GM18868 (cell line): Measurements from ENCODE around the gene ZNF280C.
"Not testable (repeated sequence)": the region's sequence is repeated elsewhere in the genome, so short reads cannot be mapped to it uniquely, and the experiment has no call there.

Experiments
- ATAC-seq: cut with Tn5 transposase; IDR thresholded peaks from one replicate; pipeline ENCODE4 v1.9.1; 2021; ENCODE audit warnings: mild to moderate bottlenecking, moderate library complexity; ENCODE audit not compliant: unreplicated experiment

Gene ZNF280C

GRCh38 chrX:130262231-130262630 is 6.5 kb downstream of the ZNF280C start:
- no peak for ATAC-seq

GRCh38 chrX:130261296-130261893 is 7.3 kb downstream of the ZNF280C start:
- no peak for ATAC-seq

- no peak for ATAC-seq
Measured at GRCh38 chrX:130260316-130260715, 8.4 kb downstream of the ZNF280C start.

GRCh38 chrX:130253916-130254315 is 14.8 kb downstream of the ZNF280C start:
- ATAC-seq: no peak

- no peak for ATAC-seq
Measured at GRCh38 chrX:130251671-130252070, 17.0 kb downstream of the ZNF280C start.

- no peak for ATAC-seq
Measured at GRCh38 chrX:130247996-130248395, 20.7 kb downstream of the ZNF280C start.

- no peak for ATAC-seq
Measured at GRCh38 chrX:130246084-130246483, 22.6 kb downstream of the ZNF280C start.

GRCh38 chrX:130245441-130245840 is 23.3 kb downstream of the ZNF280C start:
- no peak for ATAC-seq

GRCh38 chrX:130231184-130231583 is 37.5 kb downstream of the ZNF280C start:
- not testable (repeated sequence) for ATAC-seq

- ATAC-seq: no peak
Measured at GRCh38 chrX:130228871-130229270, 39.8 kb downstream of the ZNF280C start.

- ATAC-seq: no peak
Measured at GRCh38 chrX:130224810-130225209, 43.9 kb downstream of the ZNF280C start.

GRCh38 chrX:130216320-130216719 is 52.4 kb downstream of the ZNF280C start:
- ATAC-seq: peak; percentile 76

- no peak for ATAC-seq
Measured at GRCh38 chrX:130213376-130213775, 55.3 kb downstream of the ZNF280C start.

- no peak for ATAC-seq
Measured at GRCh38 chrX:130212371-130212770, 56.3 kb downstream of the ZNF280C start.

- ATAC-seq: no peak
Measured at GRCh38 chrX:130211415-130212186, 57.1 kb downstream of the ZNF280C start.

- ATAC-seq: no peak
Measured at GRCh38 chrX:130204647-130205046, 64.1 kb downstream of the ZNF280C start.

- no peak for ATAC-seq
Measured at GRCh38 chrX:130197464-130197863, 71.2 kb downstream of the ZNF280C start.

- ATAC-seq: no peak
Measured at GRCh38 chrX:130196466-130196865, 72.2 kb downstream of the ZNF280C start.

- ATAC-seq: no peak
Measured at GRCh38 chrX:130190801-130191200, 77.9 kb downstream of the ZNF280C start.

GRCh38 chrX:130186651-130187050 is 82.0 kb downstream of the ZNF280C start:
- no peak for ATAC-seq

GRCh38 chrX:130184857-130185256 is 83.8 kb downstream of the ZNF280C start:
- ATAC-seq: no peak

- no peak for ATAC-seq
Measured at GRCh38 chrX:130184168-130184567, 84.5 kb downstream of the ZNF280C start.
